Transverse colon (tissue), 4 donors: ENCODE results near the gene GPR42.
"Not testable (repeated sequence)": the region's sequence is repeated elsewhere in the genome, so short reads cannot be mapped to it uniquely, and the experiment has no call there.

Experiments
- EP300 ChIP-seq: sonication (generic); formaldehyde crosslinking; IDR thresholded peaks from one replicate; pipeline ENCODE4 v1.6.1; 2017; ENCODE audit warnings: antibody characterized with exemption, low read depth
- POLR2A ChIP-seq: fragments of 450-650 bp; IDR thresholded peaks from one replicate; pipeline ENCODE4 v1.6.1; 2016; ENCODE audit warnings: antibody characterized with exemption, mild to moderate bottlenecking, moderate library complexity
- POLR2AphosphoS5 ChIP-seq, 3 donors: sonication (generic); formaldehyde crosslinking; IDR thresholded peaks; one replicate each; pipeline ENCODE4 v1.6.1; 2016; ENCODE audit warnings: antibody characterized with exemption in 3 of 3
- TF ChIP-seq, protein P1 (sequence below), 5 experiments: fragments of 200-600 bp in 3 of 5; fragments of 450-650 bp in 2 of 5; sonication (generic) in 3 of 5; IDR thresholded peaks; 1 replicate in 2 of 5; 2 replicates in 3 of 5; pipeline ENCODE4 v1.5.1; 2016 to 2017; ENCODE audit warnings: antibody characterized with exemption in 5 of 5, inconsistent platforms in 3 of 5, mild to moderate bottlenecking in 2 of 5, moderate library complexity in 1 of 5

DNA sequence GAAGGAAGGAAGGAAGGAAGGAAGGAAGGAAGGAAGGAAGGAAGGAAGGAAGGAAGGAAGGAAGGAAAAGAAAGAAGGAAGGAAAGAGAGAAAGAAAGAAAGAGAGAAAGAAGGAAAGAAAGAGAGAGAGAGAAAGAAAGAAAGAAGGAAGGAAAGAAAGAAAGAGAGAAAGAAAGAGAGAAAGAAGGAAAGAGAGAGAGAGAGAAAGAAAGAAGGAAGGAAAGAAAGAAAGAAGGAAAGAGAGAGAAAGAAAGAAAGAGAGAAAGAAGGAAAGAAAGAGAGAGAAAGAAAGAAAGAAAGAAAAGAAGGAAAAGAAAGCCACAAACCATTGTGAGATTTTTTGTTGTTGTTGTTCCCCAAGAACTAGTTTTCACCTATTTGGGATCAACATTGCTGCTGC, 3.2 kb downstream of the GPR42 start:
- TF ChIP-seq, protein P1, sequence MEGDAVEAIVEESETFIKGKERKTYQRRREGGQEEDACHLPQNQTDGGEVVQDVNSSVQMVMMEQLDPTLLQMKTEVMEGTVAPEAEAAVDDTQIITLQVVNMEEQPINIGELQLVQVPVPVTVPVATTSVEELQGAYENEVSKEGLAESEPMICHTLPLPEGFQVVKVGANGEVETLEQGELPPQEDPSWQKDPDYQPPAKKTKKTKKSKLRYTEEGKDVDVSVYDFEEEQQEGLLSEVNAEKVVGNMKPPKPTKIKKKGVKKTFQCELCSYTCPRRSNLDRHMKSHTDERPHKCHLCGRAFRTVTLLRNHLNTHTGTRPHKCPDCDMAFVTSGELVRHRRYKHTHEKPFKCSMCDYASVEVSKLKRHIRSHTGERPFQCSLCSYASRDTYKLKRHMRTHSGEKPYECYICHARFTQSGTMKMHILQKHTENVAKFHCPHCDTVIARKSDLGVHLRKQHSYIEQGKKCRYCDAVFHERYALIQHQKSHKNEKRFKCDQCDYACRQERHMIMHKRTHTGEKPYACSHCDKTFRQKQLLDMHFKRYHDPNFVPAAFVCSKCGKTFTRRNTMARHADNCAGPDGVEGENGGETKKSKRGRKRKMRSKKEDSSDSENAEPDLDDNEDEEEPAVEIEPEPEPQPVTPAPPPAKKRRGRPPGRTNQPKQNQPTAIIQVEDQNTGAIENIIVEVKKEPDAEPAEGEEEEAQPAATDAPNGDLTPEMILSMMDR (IDR thresholded peaks at IDR 0.05) = not testable (repeated sequence)
- TF ChIP-seq POLR2A; EP300; POLR2AphosphoS5 (IDR thresholded peaks at IDR 0.05): not testable (repeated sequence)
